GM10847 (cell line): ENCODE measurements around the gene PRTN3.

Experiments used
- POLR2A ChIP-seq: IDR thresholded peaks from 2 replicates; pipeline ENCODE4 v1.6.1; 2011; ENCODE audit not compliant: insufficient read length; ENCODE audit errors: extremely low read depth

The PRTN3 gene

GRCh38 chr19:875265-875879 is 34.6 kb downstream of the PRTN3 start:
- TF ChIP-seq POLR2A = no peak

- TF ChIP-seq POLR2A = no peak
Measured at GRCh38 chr19:876089-876488, 35.3 kb downstream of the PRTN3 start.

- no peak for TF ChIP-seq POLR2A
Measured at GRCh38 chr19:876780-877314, 36.0 kb downstream of the PRTN3 start.

- TF ChIP-seq POLR2A = no peak
Measured at GRCh38 chr19:879711-880438, 39.1 kb downstream of the PRTN3 start.

- TF ChIP-seq POLR2A = no peak
Measured at GRCh38 chr19:881385-882071, 40.7 kb downstream of the PRTN3 start.

GRCh38 chr19:882871-883497 is 42.2 kb downstream of the PRTN3 start:
- TF ChIP-seq POLR2A = no peak

- TF ChIP-seq POLR2A = no peak
Measured at GRCh38 chr19:883661-884211, 42.9 kb downstream of the PRTN3 start.

- TF ChIP-seq POLR2A = no peak
Measured at GRCh38 chr19:884420-885211, 43.8 kb downstream of the PRTN3 start.

GRCh38 chr19:885536-886224 is 44.9 kb downstream of the PRTN3 start:
- no peak for TF ChIP-seq POLR2A

GRCh38 chr19:887072-887471 is 46.3 kb downstream of the PRTN3 start:
- no peak for TF ChIP-seq POLR2A

- TF ChIP-seq POLR2A = no peak
Measured at GRCh38 chr19:887599-887998, 46.8 kb downstream of the PRTN3 start.

- TF ChIP-seq POLR2A = no peak
Measured at GRCh38 chr19:888581-889385, 48.0 kb downstream of the PRTN3 start.

- TF ChIP-seq POLR2A = no peak
Measured at GRCh38 chr19:889662-890295, 49.0 kb downstream of the PRTN3 start.
